Activated T-helper 17 cell treated with anti-CD3 and anti-CD28 coated beads, Interleukin-2, amount 50 U/mL, for 72 hours (primary cell): ENCODE data around the gene CCDC183. TPM values are rescaled to one million over a fixed set of nuclear protein-coding genes. Genes with fewer than 3 reads are reported as not detected.
"Not testable (repeated sequence)": the region's sequence is repeated elsewhere in the genome, so short reads cannot be mapped to it uniquely, and the experiment has no call there.

Source experiments
- ATAC-seq: fragments of 150-1000 bp; cut with Tn5 transposase; replicated peaks from 2 replicates; pipeline ENCODE4 v1.10.0; 2021; ENCODE audit warnings: mild to moderate bottlenecking, moderate library complexity
- H3K27ac Mint-ChIP-seq: one replicate; pipeline ENCODE4 v1.8.0; 2022; ENCODE audit warnings: mixed read lengths
- H3K27me3 Mint-ChIP-seq: one replicate; pipeline ENCODE4 v1.8.0; 2022; ENCODE audit warnings: mixed read lengths
- H3K36me3 Mint-ChIP-seq: one replicate; pipeline ENCODE4 v1.8.0; 2022; ENCODE audit warnings: low read depth, mild to moderate bottlenecking, mixed read lengths
- H3K4me1 Mint-ChIP-seq: one replicate; pipeline ENCODE4 v1.8.0; 2022; ENCODE audit warnings: mixed read lengths
- H3K4me3 Mint-ChIP-seq: one replicate; pipeline ENCODE4 v1.8.0; 2022; ENCODE audit warnings: mild to moderate bottlenecking, mixed read lengths
- H3K9me3 Mint-ChIP-seq: one replicate; pipeline ENCODE4 v1.8.0; 2022; ENCODE audit warnings: mixed read lengths
- total RNA-seq, 2 donors: library from RNA; stranded (reverse); gene quantifications; one replicate each; pipeline ENCODE4 v1.2.3, GENCODE V29; 2022

Gene CCDC183
- total RNA-seq, 2 donors from 2014 or later: 0.41 to 2.1 TPM

DNA sequence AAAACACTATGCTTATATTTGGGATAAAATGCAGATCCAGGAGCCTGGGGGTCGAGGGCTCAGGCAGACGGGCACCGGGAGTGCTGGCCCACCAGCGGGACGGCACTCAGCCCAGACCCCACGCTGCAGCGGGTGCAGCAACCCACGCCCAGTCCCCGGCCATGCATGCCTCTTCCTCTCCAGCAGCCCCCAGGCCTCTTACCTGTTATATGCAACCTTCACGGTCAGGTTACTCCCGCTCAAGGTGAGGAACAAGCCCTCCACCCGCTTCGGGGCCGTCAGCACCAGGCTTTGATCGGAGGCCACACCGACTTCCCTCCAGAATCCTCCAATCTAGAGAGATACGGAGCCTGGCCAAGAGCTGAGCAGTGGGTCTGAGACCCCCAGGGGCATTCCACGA, 39.3 kb upstream of the CCDC183 start:
- Mint-ChIP-seq H3K36me3 (no peaks in the 10 kb centered on the region), H3K27ac (no peak overlapping the region), H3K4me1 (no peaks in the 10 kb centered on the region), H3K4me3 (no peak overlapping the region), H3K27me3 (peaks cover 4% of the 10 kb centered on the region), H3K9me3 (peaks cover 5% of the 10 kb centered on the region)
- ATAC-seq: no peak

DNA sequence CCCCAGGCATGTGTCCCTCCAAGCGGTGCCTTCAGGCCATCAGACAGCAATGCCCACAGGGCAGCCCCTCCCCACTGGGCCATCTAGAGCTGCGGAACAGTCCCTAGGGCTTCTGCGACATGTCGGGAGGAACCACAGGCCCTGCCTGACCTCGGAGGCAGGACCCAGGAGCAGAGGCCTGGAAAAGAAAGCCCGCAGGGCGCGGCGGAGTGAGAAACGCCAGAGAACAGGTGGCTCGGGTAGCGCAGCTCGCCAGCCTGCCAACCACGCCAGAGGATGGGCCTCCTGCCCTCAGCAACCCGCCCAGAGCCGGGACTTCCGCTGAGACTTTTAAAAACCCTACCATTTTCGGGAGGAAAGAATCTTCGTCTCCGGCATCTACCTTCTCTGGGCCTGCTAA, 38.8 kb upstream of the CCDC183 start:
- H3K4me3 Mint-ChIP-seq: no peak overlapping the region
- H3K9me3 Mint-ChIP-seq: peaks cover 3% of the 10 kb centered on the region
- no peak overlapping the region for H3K27ac Mint-ChIP-seq
- H3K36me3 Mint-ChIP-seq: no peaks in the 10 kb centered on the region
- ATAC-seq: no peak
- no peaks in the 10 kb centered on the region for H3K4me1 Mint-ChIP-seq
- peaks cover 4% of the 10 kb centered on the region for H3K27me3 Mint-ChIP-seq

DNA sequence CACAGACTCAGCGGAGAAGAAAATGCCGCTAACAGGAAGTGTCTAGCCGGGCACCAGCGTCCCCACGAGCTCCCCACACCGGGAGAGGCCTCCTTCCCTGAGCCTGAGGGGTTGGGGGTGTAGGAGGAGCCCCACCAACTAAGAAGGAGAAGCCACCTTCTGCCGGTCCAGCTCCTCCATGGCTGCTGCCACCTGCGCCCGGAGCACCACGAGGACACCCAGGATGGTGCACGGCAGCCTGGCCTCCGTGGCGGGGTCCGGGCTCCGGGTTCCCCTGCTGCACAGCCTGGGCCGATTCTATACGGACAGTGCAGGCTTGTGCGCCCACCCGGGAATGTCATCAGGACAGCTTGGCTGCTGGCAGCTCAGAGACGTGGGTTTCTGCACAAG, 38.4 kb upstream of the CCDC183 start:
- Mint-ChIP-seq H3K4me3 (no peak overlapping the region), H3K36me3 (no peaks in the 10 kb centered on the region), H3K27ac (no peak overlapping the region), H3K9me3 (no peaks in the 10 kb centered on the region), H3K27me3 (peaks cover 4% of the 10 kb centered on the region), H3K4me1 (no peaks in the 10 kb centered on the region)
- ATAC-seq: no peak

DNA sequence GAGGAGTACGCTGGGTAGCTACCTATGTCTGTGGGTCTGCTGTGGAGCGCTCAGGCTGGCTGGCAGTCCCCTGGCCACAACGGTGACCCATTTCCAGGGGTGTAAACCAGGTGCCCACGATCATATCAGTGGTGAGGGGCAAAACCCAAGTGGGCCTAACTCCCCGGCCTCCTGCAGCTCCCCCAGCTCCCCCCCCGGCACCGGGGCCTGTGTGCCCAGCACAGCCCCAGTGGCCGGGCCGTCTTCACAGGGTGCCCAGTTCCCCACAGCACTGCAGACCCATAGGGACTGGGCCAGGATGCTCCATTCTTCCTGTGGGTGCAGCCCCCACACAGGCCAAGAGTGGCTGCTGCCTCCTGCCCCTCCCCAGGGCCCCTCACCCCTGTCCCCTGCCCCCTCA, 37.1 kb upstream of the CCDC183 start:
- ATAC-seq: no peak
- H3K9me3 Mint-ChIP-seq: no peaks in the 10 kb centered on the region

DNA sequence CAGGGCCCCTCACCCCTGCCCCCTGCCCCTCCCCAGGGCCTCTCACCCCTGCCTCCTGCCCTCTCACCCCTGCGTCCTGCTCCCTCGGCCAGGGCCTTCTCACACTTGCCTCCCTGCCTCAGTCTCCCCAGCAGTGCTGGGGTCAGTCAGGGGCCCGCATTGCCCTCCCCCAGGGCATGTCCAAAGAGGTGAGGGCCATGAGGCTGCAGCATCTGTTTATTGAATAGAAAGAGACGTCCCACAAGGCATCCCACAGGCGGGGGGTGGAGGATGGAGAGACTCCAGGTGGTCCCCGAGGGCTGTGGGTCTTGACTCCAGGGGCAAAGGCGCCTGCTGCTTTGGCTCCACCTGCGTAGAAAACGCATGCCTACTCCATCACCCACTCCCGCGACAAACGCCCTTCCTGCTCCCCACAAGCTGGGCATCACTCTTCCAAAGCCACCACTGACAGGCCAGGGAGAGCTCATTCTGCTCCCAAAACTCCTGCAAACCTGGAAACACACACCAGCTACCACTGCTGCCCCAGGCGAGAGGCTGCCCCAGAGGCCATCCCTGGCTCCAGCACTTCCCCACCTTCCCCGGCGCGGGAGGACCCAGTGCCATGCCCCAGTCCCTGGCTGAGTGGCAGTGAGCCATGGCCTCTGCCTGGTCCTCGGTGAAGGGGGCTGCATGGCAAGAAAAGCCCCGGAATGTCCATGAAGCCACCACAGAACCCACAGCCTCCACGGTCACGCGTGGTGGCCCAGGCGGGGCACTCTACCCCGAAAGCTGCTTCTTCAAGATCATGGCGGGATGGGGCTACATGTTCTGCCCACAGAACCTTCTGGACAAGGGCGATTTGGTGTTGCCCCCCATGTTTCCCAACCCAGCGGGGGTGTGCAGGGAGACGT, 36.5 kb upstream of the CCDC183 start:
- no peak for ATAC-seq
- Mint-ChIP-seq H3K4me3 (no peak overlapping the region), H3K27me3 (peaks cover 4% of the 10 kb centered on the region), H3K36me3 (no peaks in the 10 kb centered on the region), H3K4me1 (no peaks in the 10 kb centered on the region), H3K9me3 (no peaks in the 10 kb centered on the region), H3K27ac (no peak overlapping the region)

More for the DNA sequence above, 37.1 kb upstream of the CCDC183 start:
- no peak overlapping the region for H3K4me3 Mint-ChIP-seq
- peaks cover 4% of the 10 kb centered on the region for H3K27me3 Mint-ChIP-seq
- H3K36me3 Mint-ChIP-seq: no peaks in the 10 kb centered on the region
- no peaks in the 10 kb centered on the region for H3K4me1 Mint-ChIP-seq
- H3K27ac Mint-ChIP-seq: no peak overlapping the region

DNA sequence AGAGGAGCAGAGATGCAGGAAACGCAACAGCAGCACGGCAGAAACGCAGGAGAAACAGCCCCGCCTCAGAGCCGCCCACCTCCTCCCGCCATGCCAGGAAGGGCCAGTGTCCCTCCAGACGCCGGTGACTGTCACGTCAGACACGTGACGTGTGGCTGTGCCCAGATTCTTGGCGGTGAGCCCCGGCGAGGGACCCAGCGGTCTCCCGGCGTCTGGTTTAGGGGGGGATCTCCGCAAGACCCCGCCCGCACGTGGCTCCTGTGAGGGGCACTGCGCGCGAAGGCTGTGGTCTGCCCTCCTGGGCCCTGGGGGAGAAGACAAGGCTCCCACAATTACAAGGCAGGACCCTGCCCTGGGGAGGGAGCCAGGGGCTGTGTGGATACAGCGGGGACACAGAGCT, 35.7 kb upstream of the CCDC183 start:
- no peak overlapping the region for H3K4me3 Mint-ChIP-seq
- no peak for ATAC-seq
- H3K27me3 Mint-ChIP-seq: peaks cover 4% of the 10 kb centered on the region
- no peaks in the 10 kb centered on the region for H3K9me3 Mint-ChIP-seq
- no peak overlapping the region for H3K27ac Mint-ChIP-seq
- H3K36me3 Mint-ChIP-seq: no peaks in the 10 kb centered on the region
- H3K4me1 Mint-ChIP-seq: no peaks in the 10 kb centered on the region

DNA sequence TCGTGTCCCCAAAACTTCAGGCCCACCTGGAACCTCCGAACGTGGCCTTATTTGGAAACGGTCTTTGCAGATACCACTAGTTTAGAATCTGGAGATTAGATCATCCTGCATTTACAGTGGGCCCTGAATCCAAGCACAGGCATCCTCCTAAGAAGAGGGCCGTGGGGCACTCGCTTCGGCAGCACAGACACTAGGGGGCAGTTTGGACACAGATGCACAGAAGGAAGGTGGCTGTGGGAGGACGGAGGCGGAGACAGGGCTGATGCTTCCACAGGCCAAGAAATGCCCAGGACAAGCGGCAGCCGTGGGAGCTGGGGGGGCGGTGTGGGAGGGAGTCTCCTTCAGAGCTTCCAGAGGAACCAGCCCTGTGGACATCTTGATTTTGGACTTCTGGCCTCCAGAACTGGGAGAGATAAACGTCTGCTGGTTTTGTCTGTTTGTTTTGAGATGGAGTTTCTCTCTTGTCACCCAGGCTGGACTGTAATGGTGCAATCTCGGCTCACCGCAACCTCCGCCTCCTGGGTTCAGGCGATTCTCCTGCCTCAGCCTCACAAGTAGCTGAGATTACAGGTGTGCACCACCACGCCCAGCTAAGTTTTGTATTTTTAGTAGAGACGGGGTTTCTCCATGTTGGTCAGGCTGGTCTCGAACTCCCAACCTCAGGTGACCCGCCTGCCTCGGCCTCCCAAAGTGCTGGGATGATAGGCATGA, 35.1 kb upstream of the CCDC183 start:
- H3K36me3 Mint-ChIP-seq, H3K27me3 Mint-ChIP-seq, H3K9me3 Mint-ChIP-seq, H3K4me3 Mint-ChIP-seq, H3K27ac Mint-ChIP-seq, H3K4me1 Mint-ChIP-seq: not testable (repeated sequence)
- peak; percentile 34 for ATAC-seq

DNA sequence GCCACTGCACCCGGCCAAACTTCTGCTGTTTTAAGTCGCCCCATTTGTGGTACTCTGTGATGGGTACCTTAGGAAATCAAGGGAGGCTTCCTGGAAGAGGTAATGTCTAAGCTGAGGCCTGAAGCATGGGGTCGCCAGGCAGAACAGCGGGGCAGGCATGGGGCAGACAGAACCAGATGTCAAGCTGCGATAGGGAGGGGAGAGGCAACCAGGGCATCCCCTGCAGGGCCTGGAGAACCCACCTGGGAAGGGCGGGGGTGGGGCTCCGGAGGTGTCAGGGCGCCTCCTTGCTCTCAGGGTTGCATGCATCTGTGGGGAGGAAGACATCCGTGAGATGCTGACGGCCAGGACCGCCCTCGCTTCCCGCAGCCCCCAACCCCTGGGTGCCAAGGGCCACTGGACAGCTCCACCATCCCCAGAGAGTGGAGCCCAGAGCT, 34.6 kb upstream of the CCDC183 start:
- Mint-ChIP-seq H3K9me3 (no peaks in the 10 kb centered on the region), H3K4me3 (no peak overlapping the region), H3K27ac (no peak overlapping the region), H3K27me3 (peaks cover 4% of the 10 kb centered on the region), H3K36me3 (no peaks in the 10 kb centered on the region), H3K4me1 (peaks cover under 1% of the 10 kb centered on the region)
- ATAC-seq: no peak

DNA sequence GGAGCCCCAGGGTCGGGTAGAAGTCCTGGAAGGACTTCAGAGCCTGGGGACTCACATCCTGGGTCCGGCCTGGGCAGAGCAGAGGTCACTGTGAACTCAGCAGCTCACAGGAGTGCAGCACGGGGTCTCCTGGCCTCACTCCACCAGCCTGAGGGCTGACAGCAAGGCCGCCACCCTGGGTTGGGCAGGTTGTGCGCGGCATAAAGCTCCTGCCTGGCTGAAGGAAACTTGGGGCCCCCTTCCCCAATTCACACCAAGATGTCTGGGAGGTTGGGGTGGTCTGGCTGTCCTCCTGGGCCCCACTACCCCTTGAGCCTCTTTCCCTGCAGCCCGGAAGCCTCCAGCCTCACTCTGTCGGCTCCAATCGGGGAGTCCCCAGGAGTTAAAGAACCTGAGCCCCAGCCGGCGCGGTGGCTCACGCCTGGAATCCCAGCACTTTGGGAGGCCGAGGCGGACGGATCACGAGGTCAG, 33.9 kb upstream of the CCDC183 start:
- Mint-ChIP-seq H3K27me3 (peaks cover 4% of the 10 kb centered on the region), H3K4me1 (peaks cover 6% of the 10 kb centered on the region), H3K27ac (no peak overlapping the region), H3K4me3 (no peak overlapping the region), H3K36me3 (no peaks in the 10 kb centered on the region), H3K9me3 (no peaks in the 10 kb centered on the region)
- ATAC-seq: no peak

DNA sequence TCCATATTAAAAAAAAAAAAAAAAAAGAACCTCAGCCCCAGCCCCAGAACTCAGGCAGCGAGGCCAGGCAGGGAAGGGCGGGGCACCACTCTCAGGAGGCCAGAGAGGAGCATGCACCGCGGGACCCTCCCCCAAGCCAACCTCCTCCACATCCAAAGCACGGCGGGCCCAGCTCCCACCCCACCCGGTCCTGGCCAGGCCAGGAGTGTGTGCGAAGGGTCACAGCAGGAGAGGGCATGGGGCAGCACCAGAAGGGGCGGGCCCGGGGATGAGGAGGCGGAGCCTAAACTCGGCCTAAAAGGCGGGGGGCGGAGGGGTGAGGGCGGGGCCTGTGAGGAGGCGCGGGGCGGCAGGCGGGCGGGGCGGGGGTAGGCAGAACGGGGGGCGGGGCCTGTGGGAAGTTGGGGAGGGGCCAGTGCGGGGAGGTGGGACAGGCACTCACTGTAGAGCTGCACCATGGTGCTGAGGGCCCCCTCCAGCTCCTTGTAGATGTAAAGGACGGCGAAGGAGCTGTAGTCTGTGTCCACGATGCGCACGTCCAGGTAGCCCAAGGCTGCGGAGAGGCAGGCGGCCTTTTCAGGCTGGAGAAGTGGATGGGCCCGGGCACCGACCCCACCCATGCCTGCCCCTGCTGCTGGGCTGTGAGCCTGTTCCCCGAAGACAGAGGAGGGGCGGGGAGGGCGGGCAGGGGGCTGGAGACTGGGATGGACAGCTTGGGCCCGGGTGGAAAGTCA, 33.1 kb upstream of the CCDC183 start:
- H3K9me3 Mint-ChIP-seq: no peaks in the 10 kb centered on the region
- H3K36me3 Mint-ChIP-seq: no peaks in the 10 kb centered on the region
- no peak for ATAC-seq
- H3K4me1 Mint-ChIP-seq: peaks cover 6% of the 10 kb centered on the region
- H3K4me3 Mint-ChIP-seq: no peak overlapping the region
- no peak overlapping the region for H3K27ac Mint-ChIP-seq
- peaks cover 9% of the 10 kb centered on the region for H3K27me3 Mint-ChIP-seq

DNA sequence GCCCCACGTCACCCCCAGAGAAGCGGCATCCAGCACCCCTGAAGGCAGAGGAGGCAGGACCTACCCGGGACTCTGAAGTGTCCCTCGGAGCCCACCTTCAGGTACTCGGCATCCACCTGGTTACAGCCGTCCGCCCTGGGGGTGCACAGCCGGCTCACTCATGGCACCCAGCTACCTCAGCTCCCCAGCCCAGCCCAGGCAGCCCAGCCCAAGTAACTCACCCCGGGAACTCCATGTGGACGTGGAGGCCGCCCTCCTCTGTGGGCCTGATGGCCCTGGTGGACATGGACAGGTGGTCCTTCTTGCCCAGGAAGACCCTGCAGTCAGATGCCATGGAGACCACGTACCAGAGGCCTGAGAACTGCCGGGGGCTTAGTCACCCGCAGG, 32.5 kb upstream of the CCDC183 start:
- Mint-ChIP-seq H3K27me3 (peaks cover 9% of the 10 kb centered on the region), H3K4me1 (peaks cover 6% of the 10 kb centered on the region), H3K27ac (no peak overlapping the region), H3K4me3 (no peak overlapping the region), H3K9me3 (no peaks in the 10 kb centered on the region), H3K36me3 (no peaks in the 10 kb centered on the region)
- no peak for ATAC-seq

DNA sequence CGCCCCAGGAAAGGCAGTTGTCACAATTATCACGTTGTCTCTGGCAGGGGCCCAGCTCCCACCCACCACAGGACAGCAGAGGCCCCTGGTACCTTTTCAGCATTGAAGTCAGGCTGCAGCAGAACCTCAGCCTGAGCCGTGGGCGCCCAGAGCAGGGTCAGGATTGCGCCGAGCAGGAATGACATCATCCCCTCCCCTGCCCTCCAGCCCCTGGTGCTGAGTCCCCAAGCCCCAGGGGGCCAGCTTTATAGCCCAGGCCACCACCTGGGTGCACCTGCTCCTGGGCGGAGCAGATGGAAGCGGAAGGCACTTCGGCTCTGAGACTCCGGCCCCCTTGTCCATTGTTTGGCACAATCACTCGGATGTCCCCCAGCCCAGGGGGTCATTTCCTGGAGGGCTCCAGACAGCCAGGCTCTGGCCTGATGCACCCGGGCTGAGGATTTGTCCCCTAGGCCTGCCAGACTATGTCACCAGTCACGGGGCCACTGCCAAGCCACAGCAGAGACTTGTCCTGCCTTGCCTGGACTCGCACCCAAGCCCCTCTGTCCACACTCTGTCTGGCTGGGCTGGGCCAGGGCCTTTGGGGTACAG, 31.7 kb upstream of the CCDC183 start, which contains the start of gene LCN15:
Gene LCN15 (minus strand): TSS at position 218 of the 591 bp plus-strand sequence. CDS start 30 bp downstream, at position 188.
- peaks cover 6% of the 10 kb centered on the region for H3K4me1 Mint-ChIP-seq
- H3K4me3 Mint-ChIP-seq: no peak within 1 kb of the TSS
- H3K27me3 Mint-ChIP-seq: peaks cover 9% of the 10 kb centered on the region
- no peak for ATAC-seq
- H3K27ac Mint-ChIP-seq: no peak within 1 kb of the TSS
- no peaks in the 10 kb centered on the region for H3K9me3 Mint-ChIP-seq
- H3K36me3 Mint-ChIP-seq: no peaks in the 10 kb centered on the region

DNA sequence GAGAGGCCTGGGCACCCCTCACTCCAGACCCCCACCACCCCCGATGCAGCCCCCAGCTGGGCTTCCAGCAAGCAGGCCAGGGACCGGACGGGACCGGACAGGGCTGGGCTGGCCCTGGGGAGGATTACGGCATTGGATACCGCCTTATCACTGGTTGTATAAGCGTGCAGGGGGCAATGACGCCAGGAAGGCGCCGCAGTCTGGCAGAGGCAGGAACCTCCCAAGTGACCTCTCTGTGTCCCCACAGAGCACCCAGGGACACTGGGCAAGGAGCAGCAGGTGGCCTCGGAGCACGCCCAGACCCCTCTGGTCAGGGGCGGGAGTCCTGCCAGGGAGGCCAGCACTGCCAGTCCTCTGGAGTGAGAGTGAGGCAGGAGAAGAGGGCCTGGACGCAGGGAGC, 31.1 kb upstream of the CCDC183 start:
- H3K4me1 Mint-ChIP-seq: peaks cover 6% of the 10 kb centered on the region
- H3K9me3 Mint-ChIP-seq: no peaks in the 10 kb centered on the region
- peaks cover 9% of the 10 kb centered on the region for H3K27me3 Mint-ChIP-seq
- H3K27ac Mint-ChIP-seq: no peak overlapping the region
- no peak overlapping the region for H3K4me3 Mint-ChIP-seq
- no peak for ATAC-seq
- no peaks in the 10 kb centered on the region for H3K36me3 Mint-ChIP-seq

DNA sequence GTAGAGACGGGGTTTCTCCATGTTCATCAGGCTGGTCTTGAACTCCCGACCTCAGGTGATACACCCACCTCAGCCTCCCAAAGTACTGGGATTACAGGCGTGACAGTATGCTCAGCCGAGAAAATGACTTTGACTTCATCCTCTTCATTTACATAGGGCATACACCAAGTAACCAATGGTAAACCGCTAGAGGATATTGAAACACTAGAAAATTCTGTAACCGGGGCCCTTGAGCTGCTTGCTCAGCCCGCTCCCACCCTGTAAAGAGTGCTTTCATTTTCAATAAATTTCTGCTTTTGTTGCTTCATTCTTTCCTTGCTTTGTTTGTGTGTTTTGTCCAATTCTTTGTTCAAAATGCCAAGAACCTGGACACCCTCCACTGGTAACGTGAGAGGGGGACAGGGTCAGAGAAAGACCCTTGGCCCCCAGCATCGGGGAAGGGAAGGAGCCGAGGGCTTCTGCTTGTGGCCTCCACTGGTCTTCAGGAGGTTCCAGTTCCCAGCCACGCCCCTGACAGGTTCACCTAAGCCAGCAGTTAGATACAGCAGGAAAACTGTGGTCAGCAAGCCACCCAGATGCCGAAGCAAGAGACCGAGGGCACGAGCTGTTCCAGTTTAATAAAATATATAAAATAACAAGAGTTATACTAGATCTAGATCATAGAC, 30.3 kb upstream of the CCDC183 start:
- not testable (repeated sequence) for H3K27me3 Mint-ChIP-seq, H3K4me1 Mint-ChIP-seq, H3K9me3 Mint-ChIP-seq, H3K36me3 Mint-ChIP-seq
- peak; percentile 68 for ATAC-seq
- Mint-ChIP-seq H3K27ac (peak overlapping the region; percentile 61), H3K4me3 (peak overlapping the region; percentile 50)
